HEK293 (cell line): ENCODE results near the gene RPRD1A.

Source experiments
- CTCF ChIA-PET: fragments of 350-600 bp; formaldehyde crosslinking; extraction: SDS; loops from one replicate; lab custom pipeline; 2021; ENCODE audit warnings: antibody characterized with exemption; lab: Yijun Ruan, JAX
- POLR2A ChIA-PET: fragments of 300-600 bp; formaldehyde crosslinking; extraction: SDS; loops from one replicate; lab custom pipeline; 2020; ENCODE audit warnings: antibody characterized with exemption, inconsistent platforms; lab: Yijun Ruan, JAX
- H3K27ac ChIP-seq: fragments of 200-500 bp; sonication (Bioruptor generic); 2 replicates; pipeline ENCODE4 v1.5.1; 2014; ENCODE audit warnings: low read depth, low read length, control low read depth, inconsistent platforms; ENCODE audit errors: extremely low read depth
- H3K36me3 ChIP-seq, 2 experiments: fragments of 200-500 bp in 1 of 2; sonication (Bioruptor generic) in 1 of 2; 1 replicate in 1 of 2; 2 replicates in 1 of 2; pipeline ENCODE4 v1.5.1; 2014 to 2017; ENCODE audit warnings: inconsistent platforms in 2 of 2, low read length in 2 of 2; ENCODE audit not compliant: control insufficient read depth in 2 of 2, insufficient read depth in 1 of 2
- H3K4me1 ChIP-seq: fragments of 200-500 bp; sonication (Bioruptor generic); 2 replicates; pipeline ENCODE4 v1.5.1; 2014; ENCODE audit warnings: mild to moderate bottlenecking, low read length, inconsistent platforms; ENCODE audit not compliant: control insufficient read depth, insufficient read depth
- H3K4me3 ChIP-seq: 2 replicates; pipeline ENCODE4 v1.5.1; 2011; ENCODE audit warnings: low read depth, mild to moderate bottlenecking, control low read depth, low read length, moderate library complexity
- H3K9me3 ChIP-seq: fragments of 200-500 bp; sonication (Bioruptor generic); 2 replicates; pipeline ENCODE4 v1.5.1; 2014; ENCODE audit warnings: low read depth, low read length, inconsistent platforms; ENCODE audit not compliant: control insufficient read depth, insufficient read depth
- KLF10 ChIP-seq: fragments of 450-650 bp; IDR thresholded peaks from 2 replicates; pipeline ENCODE4 v1.5.1; 2018; ENCODE audit warnings: missing biosample characterization, mild to moderate bottlenecking, missing genetic modification characterization
- KLF8 ChIP-seq: fragments of 450-650 bp; formaldehyde crosslinking; IDR thresholded peaks from 2 replicates; pipeline ENCODE4 v1.5.1; 2016; ENCODE audit warnings: missing biosample characterization, missing genetic modification characterization
- REPIN1 ChIP-seq: fragments of 450-650 bp; formaldehyde crosslinking; IDR thresholded peaks from 2 replicates; pipeline ENCODE4 v1.5.1; 2017; ENCODE audit warnings: missing biosample characterization, missing genetic modification characterization, low read depth
- SETDB1 ChIP-seq: IDR thresholded peaks from one replicate; pipeline ENCODE4 v1.6.1; 2017; ENCODE audit warnings: mild to moderate bottlenecking, low read length, moderate library complexity, mixed read lengths; ENCODE audit not compliant: insufficient read length
- TRIM28 ChIP-seq: IDR thresholded peaks from 2 replicates; pipeline ENCODE4 v1.6.1; 2011; ENCODE audit warnings: low read length, control low read depth, borderline replicate concordance
- ZNF10 ChIP-seq: fragments of 450-650 bp; formaldehyde crosslinking; IDR thresholded peaks from 2 replicates; pipeline ENCODE4 v1.5.1; 2017; ENCODE audit warnings: missing biosample characterization, missing genetic modification characterization
- ZNF140 ChIP-seq: fragments of 450-650 bp; formaldehyde crosslinking; IDR thresholded peaks from 2 replicates; pipeline ENCODE4 v1.5.1; 2016; ENCODE audit warnings: missing biosample characterization, missing genetic modification characterization
- ZNF19 ChIP-seq: fragments of 450-650 bp; formaldehyde crosslinking; IDR thresholded peaks from 2 replicates; pipeline ENCODE4; 2016; ENCODE audit warnings: missing biosample characterization, missing genetic modification characterization, low read depth
- ZNF354C ChIP-seq: fragments of 450-650 bp; formaldehyde crosslinking; IDR thresholded peaks from 2 replicates; pipeline ENCODE4 v1.5.1; 2016; ENCODE audit warnings: missing biosample characterization, missing genetic modification characterization, low read depth, borderline replicate concordance
- ZNF366 ChIP-seq: fragments of 450-650 bp; formaldehyde crosslinking; conservative IDR thresholded peaks from 2 replicates; pipeline ENCODE4 v1.5.1; 2016; ENCODE audit warnings: missing biosample characterization, missing genetic modification characterization
- ZNF558 ChIP-seq: fragments of 450-650 bp; formaldehyde crosslinking; IDR thresholded peaks from 2 replicates; pipeline ENCODE4 v1.5.1; 2016; ENCODE audit warnings: missing biosample characterization, missing genetic modification characterization
- ZNF596 ChIP-seq: fragments of 450-650 bp; IDR thresholded peaks from 2 replicates; pipeline ENCODE4 v1.5.0; 2018; ENCODE audit warnings: missing biosample characterization, mild to moderate bottlenecking, missing genetic modification characterization, moderate library complexity
- ZNF660 ChIP-seq: fragments of 450-650 bp; IDR thresholded peaks from 2 replicates; pipeline ENCODE4 v1.5.1; 2018; ENCODE audit warnings: missing biosample characterization, mild to moderate bottlenecking, missing genetic modification characterization
- ZNF701 ChIP-seq: fragments of 450-650 bp; formaldehyde crosslinking; IDR thresholded peaks from 2 replicates; pipeline ENCODE4 v1.5.1; 2016; ENCODE audit warnings: missing biosample characterization, missing genetic modification characterization
- TF ChIP-seq, protein P1 (sequence below): fragments of 450-650 bp; formaldehyde crosslinking; IDR thresholded peaks from 2 replicates; pipeline ENCODE4 v1.5.1; 2016; ENCODE audit warnings: missing biosample characterization, missing genetic modification characterization
- TF ChIP-seq, protein P2 (sequence below): fragments of 450-650 bp; formaldehyde crosslinking; conservative IDR thresholded peaks from 2 replicates; pipeline ENCODE4 v1.5.1; 2016; ENCODE audit warnings: low read depth, missing biosample characterization, missing genetic modification characterization
- TF ChIP-seq, protein P3 (sequence below): fragments of 450-650 bp; formaldehyde crosslinking; IDR thresholded peaks from 2 replicates; pipeline ENCODE4 v1.5.1; 2017; ENCODE audit warnings: missing biosample characterization, missing genetic modification characterization

RPRD1A gene

DNA sequence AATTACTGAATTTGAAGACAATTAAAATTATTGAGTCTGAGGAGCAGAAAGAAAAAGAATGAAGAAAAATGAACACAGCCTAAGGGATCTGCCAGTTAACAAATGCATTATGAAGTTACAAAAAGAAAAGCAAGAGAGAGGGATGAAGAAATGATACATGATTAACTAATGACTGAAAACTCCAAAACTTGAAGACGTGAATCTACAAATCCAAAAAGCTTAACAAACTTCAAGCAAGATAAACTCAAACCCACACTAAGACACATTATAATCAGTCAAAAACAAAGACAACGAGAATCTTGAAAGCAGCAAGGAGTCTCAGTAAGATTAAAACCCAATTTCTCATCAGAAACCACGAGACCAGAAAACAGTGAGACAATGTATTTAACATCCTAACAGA is 15.6 kb downstream of the RPRD1A start:
- H3K27ac ChIP-seq: no peak overlapping the region
- H3K36me3 ChIP-seq: peaks cover 0 to 5% of the 10 kb centered on the region in 2 experiments; a peak in 2 of 3 replicates
- no peaks in the 10 kb centered on the region for H3K9me3 ChIP-seq
- TF ChIP-seq KLF8 (tag by site-specific recombination) (no peak), ZNF366 (no peak), ZNF558 (tag by site-specific recombination) (peak; percentile 99), ZNF10 (tag by site-specific recombination) (no peak), ZNF701 (tag by site-specific recombination) (no peak), SETDB1 (no peak)
- TF ChIP-seq, protein P1, sequence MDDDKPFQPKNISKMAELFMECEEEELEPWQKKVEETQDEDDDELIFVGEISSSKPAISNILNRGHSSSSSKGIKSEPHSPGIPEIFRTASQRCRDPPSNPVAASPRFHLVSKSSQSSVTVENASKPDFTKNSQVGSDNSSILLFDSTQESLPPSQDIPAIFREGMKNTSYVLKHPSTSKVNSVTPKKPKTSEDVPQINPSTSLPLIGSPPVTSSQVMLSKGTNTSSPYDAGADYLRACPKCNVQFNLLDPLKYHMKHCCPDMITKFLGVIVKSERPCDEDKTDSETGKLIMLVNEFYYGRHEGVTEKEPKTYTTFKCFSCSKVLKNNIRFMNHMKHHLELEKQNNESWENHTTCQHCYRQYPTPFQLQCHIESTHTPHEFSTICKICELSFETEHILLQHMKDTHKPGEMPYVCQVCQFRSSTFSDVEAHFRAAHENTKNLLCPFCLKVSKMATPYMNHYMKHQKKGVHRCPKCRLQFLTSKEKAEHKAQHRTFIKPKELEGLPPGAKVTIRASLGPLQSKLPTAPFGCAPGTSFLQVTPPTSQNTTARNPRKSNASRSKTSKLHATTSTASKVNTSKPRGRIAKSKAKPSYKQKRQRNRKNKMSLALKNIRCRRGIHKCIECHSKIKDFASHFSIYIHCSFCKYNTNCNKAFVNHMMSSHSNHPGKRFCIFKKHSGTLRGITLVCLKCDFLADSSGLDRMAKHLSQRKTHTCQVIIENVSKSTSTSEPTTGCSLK (tag by site-specific recombination): no peak
- TF ChIP-seq, protein P2, sequence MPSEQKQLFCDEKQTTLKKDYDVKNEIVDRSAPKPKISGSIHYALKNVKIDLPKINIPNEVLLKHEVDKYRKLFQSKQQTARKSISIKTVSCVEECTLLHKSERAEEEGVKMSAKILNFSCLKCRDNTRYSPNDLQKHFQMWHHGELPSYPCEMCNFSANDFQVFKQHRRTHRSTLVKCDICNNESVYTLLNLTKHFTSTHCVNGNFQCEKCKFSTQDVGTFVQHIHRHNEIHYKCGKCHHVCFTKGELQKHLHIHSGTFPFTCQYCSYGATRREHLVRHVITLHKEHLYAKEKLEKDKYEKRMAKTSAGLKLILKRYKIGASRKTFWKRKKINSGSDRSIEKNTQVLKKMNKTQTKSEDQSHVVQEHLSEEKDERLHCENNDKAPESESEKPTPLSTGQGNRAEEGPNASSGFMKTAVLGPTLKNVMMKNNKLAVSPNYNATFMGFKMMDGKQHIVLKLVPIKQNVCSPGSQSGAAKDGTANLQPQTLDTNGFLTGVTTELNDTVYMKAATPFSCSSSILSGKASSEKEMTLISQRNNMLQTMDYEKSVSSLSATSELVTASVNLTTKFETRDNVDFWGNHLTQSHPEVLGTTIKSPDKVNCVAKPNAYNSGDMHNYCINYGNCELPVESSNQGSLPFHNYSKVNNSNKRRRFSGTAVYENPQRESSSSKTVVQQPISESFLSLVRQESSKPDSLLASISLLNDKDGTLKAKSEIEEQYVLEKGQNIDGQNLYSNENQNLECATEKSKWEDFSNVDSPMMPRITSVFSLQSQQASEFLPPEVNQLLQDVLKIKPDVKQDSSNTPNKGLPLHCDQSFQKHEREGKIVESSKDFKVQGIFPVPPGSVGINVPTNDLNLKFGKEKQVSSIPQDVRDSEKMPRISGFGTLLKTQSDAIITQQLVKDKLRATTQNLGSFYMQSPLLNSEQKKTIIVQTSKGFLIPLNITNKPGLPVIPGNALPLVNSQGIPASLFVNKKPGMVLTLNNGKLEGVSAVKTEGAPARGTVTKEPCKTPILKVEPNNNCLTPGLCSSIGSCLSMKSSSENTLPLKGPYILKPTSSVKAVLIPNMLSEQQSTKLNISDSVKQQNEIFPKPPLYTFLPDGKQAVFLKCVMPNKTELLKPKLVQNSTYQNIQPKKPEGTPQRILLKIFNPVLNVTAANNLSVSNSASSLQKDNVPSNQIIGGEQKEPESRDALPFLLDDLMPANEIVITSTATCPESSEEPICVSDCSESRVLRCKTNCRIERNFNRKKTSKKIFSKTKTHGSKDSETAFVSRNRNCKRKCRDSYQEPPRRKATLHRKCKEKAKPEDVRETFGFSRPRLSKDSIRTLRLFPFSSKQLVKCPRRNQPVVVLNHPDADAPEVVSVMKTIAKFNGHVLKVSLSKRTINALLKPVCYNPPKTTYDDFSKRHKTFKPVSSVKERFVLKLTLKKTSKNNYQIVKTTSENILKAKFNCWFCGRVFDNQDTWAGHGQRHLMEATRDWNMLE (tag by site-specific recombination): no peak
- ChIA-PET POLR2A (no interaction called here), CTCF (interaction anchor here (0.8 kb wide), 1 partner anchor 12 kb away, joined by 3 read pairs; no protein-coding TSS in a partner anchor)
- no peak overlapping the region for H3K4me3 ChIP-seq
- H3K4me1 ChIP-seq: no peaks in the 10 kb centered on the region

DNA sequence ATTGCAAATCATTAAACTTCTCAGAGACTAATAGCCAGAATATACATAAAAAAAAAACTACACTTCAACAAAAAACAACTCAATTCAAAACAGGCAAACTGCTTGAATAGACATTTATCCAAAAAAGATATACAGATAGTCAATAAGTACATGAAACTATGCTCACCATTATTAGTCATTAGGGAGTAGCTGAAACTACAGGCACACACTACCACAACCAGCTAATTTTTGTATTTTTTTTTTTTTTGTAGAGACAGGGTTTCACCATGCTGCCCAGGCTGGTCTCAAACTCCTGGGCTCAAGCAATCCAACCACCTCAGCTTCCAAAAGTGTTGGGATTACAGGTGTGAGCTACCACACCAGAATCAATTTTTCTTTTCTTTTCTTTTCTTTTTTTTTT is 16.9 kb downstream of the RPRD1A start:
- H3K27ac ChIP-seq: no peak overlapping the region
- ChIA-PET CTCF (interaction anchor here (0.6 kb wide), 1 partner anchor 78 kb away, joined by 3 read pairs; no protein-coding TSS in a partner anchor), POLR2A (no interaction called here)
- H3K4me1 ChIP-seq: no peaks in the 10 kb centered on the region
- no peaks in the 10 kb centered on the region for H3K9me3 ChIP-seq
- TF ChIP-seq REPIN1 (tag by site-specific recombination): no peak
- no peak for TF ChIP-seq ZNF140 (tag by site-specific recombination)
- no peak for TF ChIP-seq ZNF19 (tag by site-specific recombination)
- TF ChIP-seq, all 188 proteins: peak for 0
- H3K4me3 ChIP-seq: no peak overlapping the region
- peaks cover 0 to 5% of the 10 kb centered on the region in 2 experiments; a peak in 1 of 3 replicates for H3K36me3 ChIP-seq

DNA sequence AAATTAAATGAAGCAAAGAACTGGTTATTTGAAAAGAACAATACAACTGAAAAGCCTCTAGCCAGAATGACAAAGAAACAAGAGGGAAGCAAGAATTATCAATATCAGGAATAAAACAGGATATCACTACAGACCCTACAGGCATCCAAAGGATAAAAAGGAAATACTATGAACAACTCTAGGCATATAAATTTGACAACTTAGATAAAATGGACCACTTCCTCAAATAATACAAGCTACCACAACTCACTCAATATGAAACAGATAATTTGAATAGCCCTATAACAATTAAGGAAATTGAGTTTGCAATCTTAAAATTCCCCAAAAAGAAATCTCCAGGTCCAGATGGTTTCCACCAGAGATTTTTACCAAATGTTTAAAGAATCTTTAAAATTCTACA is 19.8 kb downstream of the RPRD1A start:
- no peak overlapping the region for H3K4me3 ChIP-seq
- ChIA-PET POLR2A (no interaction called here), CTCF (interaction anchor here (1.9 kb wide), 1 partner anchor 10 kb away, joined by 5 read pairs; no protein-coding TSS in a partner anchor)
- H3K4me1 ChIP-seq: no peaks in the 10 kb centered on the region
- H3K36me3 ChIP-seq: no peaks in the 10 kb centered on the region
- H3K27ac ChIP-seq: no peak overlapping the region
- peak; percentile 87 for TF ChIP-seq SETDB1
- TF ChIP-seq, protein P3, sequence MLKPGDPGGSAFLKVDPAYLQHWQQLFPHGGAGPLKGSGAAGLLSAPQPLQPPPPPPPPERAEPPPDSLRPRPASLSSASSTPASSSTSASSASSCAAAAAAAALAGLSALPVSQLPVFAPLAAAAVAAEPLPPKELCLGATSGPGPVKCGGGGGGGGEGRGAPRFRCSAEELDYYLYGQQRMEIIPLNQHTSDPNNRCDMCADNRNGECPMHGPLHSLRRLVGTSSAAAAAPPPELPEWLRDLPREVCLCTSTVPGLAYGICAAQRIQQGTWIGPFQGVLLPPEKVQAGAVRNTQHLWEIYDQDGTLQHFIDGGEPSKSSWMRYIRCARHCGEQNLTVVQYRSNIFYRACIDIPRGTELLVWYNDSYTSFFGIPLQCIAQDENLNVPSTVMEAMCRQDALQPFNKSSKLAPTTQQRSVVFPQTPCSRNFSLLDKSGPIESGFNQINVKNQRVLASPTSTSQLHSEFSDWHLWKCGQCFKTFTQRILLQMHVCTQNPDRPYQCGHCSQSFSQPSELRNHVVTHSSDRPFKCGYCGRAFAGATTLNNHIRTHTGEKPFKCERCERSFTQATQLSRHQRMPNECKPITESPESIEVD (tag by site-specific recombination): no peak
- 0 out of 2 replicates have a peak, but pooled peaks have one; percentile 39 for TF ChIP-seq TRIM28
- no peak for TF ChIP-seq ZNF354C (tag by site-specific recombination)
- TF ChIP-seq KLF10 (tag by site-specific recombination): no peak
- TF ChIP-seq ZNF660 (tag by site-specific recombination): no peak
- TF ChIP-seq ZNF596 (tag by site-specific recombination): no peak
- H3K9me3 ChIP-seq: no peaks in the 10 kb centered on the region
